ENCODE data around the gene DCUN1D3. TPM values are rescaled to one million over a fixed set of nuclear protein-coding genes. Genes with fewer than 3 reads are reported as not detected.

The DCUN1D3 gene
- total RNA-seq, 2 donors from 2014 or later = 7.2 to 16.5 TPM

GRCh38 chr16:20928774-20929411 lies 28.7 kb upstream of the DCUN1D3 start:
- whole genome bisulfite sequencing = 85% methylated on average over 5 of the region's 5 CpGs
- Histone ChIP-seq H3K27ac (no peak overlapping the region), H3K36me3 (no peaks in the 10 kb centered on the region), H3K4me1 (replicated peaks) (no peaks in the 10 kb centered on the region), H3K27me3 (replicated peaks; ENCODE audit: insufficient read depth) (no peaks in the 10 kb centered on the region), H3K4me3 (no peak overlapping the region), H3K9me3 (no peaks in the 10 kb centered on the region)
- DNase-seq (ENCODE audit: low spot score) = no peak
- TF ChIP-seq CTCF (IDR thresholded peaks at IDR 0.05) = no peak
- TF ChIP-seq POLR2AphosphoS5 (IDR thresholded peaks at IDR 0.05) = no peak
- TF ChIP-seq POLR2A (IDR thresholded peaks at IDR 0.05) = no peak
- intact Hi-C loops (cut with DNase I) = no loop called here

DNA sequence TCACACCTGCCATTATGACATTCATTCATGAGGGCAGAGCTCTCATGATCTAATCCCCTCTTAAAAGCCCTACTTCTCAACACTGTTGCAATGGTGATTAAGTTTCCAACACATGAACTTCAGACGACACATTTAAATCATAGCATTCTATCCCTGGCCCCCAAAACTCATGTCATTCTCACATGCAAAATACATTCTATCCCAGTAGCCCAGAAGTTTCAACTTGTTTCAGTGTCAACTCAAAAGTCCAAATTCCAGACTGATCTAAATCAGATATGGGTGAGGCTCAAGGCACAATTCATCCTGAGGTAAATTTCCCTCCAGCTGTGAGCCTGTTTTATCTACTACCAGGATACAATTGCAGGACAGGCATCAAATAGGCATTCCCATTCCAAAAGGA lies 25.6 kb upstream of the DCUN1D3 start:
- H3K9me3 ChIP-seq = no peaks in the 10 kb centered on the region
- TF ChIP-seq POLR2A (IDR thresholded peaks at IDR 0.05) (no peak), POLR2AphosphoS5 (IDR thresholded peaks at IDR 0.05) (no peak), CTCF (IDR thresholded peaks at IDR 0.05) (no peak)
- intact Hi-C loops (cut with DNase I) = no loop called here
- H3K4me3 ChIP-seq = no peak overlapping the region
- no peak for DNase-seq (ENCODE audit: low spot score)
- no peak overlapping the region for H3K27ac ChIP-seq
- H3K27me3 ChIP-seq (replicated peaks; ENCODE audit: insufficient read depth) = no peaks in the 10 kb centered on the region
- 95% methylated on average over 1 of the region's 1 CpG for WGBS
- H3K36me3 ChIP-seq = no peaks in the 10 kb centered on the region
- no peaks in the 10 kb centered on the region for H3K4me1 ChIP-seq (replicated peaks)

DNA sequence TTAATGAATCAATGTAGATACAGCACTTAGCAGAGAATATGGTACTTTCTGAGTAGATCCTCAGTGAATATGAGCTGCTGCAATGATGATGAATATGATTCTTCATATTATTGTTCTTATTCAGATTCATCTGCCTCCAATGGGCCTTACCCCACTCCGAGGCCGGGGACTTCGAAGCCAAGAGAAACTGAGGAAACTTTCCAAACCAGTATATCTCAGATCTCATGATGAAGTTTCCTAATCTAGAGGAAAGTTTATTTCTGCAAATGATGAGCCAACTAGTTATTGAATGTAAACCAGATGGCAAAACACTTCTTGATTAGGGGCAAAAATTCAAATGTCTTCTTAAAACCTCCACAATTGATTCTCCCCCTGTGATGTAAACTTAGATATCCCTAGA lies 23.7 kb upstream of the DCUN1D3 start:
- Histone ChIP-seq H3K27ac (no peak overlapping the region), H3K36me3 (no peaks in the 10 kb centered on the region), H3K9me3 (no peaks in the 10 kb centered on the region), H3K4me1 (replicated peaks) (no peaks in the 10 kb centered on the region), H3K4me3 (no peak overlapping the region), H3K27me3 (replicated peaks; ENCODE audit: insufficient read depth) (no peaks in the 10 kb centered on the region)
- DNase-seq (ENCODE audit: low spot score) = no peak
- WGBS = 95% methylated on average over 3 of the region's 3 CpGs
- TF ChIP-seq POLR2AphosphoS5 (IDR thresholded peaks at IDR 0.05) (no peak), CTCF (IDR thresholded peaks at IDR 0.05) (no peak), POLR2A (IDR thresholded peaks at IDR 0.05) (no peak)
- intact Hi-C loops (cut with DNase I) = no loop called here

DNA sequence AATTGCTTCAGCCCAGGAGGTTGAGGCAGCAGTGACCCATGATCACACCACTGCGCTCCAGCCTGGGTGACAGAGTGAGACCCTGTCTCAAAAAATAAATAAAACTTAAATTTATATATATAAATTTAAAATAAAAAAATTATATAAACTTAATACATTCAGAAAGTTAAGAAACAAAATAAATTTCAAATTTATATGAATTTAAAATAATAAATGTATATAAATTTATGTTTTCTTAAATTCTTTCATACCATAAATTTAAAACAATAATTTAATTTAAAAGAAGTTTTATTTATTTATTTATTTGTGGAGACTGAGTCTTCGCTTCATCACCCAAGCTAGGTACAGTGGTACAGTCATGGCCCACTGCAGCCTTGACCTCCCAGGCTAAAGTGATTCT lies 20.6 kb upstream of the DCUN1D3 start:
- 99% methylated on average over 2 of the region's 2 CpGs for WGBS
- TF ChIP-seq CTCF (IDR thresholded peaks at IDR 0.05) (no peak), POLR2AphosphoS5 (IDR thresholded peaks at IDR 0.05) (no peak), POLR2A (IDR thresholded peaks at IDR 0.05) (no peak)
- Histone ChIP-seq H3K4me3 (no peak overlapping the region), H3K27me3 (replicated peaks; ENCODE audit: insufficient read depth) (no peaks in the 10 kb centered on the region), H3K4me1 (replicated peaks) (no peaks in the 10 kb centered on the region), H3K9me3 (no peaks in the 10 kb centered on the region), H3K27ac (no peak overlapping the region), H3K36me3 (no peaks in the 10 kb centered on the region)
- intact Hi-C loops (cut with DNase I) = no loop called here
- DNase-seq (ENCODE audit: low spot score) = no peak

GRCh38 chr16:20920091-20920490 lies 19.9 kb upstream of the DCUN1D3 start:
- Histone ChIP-seq H3K9me3 (no peaks in the 10 kb centered on the region), H3K27ac (no peak overlapping the region), H3K27me3 (replicated peaks; ENCODE audit: insufficient read depth) (no peaks in the 10 kb centered on the region), H3K36me3 (no peaks in the 10 kb centered on the region), H3K4me1 (replicated peaks) (no peaks in the 10 kb centered on the region), H3K4me3 (no peak overlapping the region)
- no peak for DNase-seq (ENCODE audit: low spot score)
- WGBS = 81% methylated on average over 5 of the region's 5 CpGs
- TF ChIP-seq POLR2A (IDR thresholded peaks at IDR 0.05) (no peak), CTCF (IDR thresholded peaks at IDR 0.05) (no peak), POLR2AphosphoS5 (IDR thresholded peaks at IDR 0.05) (no peak)
- intact Hi-C loops (cut with DNase I) = no loop called here
